GM12874 (cell line): Measurements from ENCODE around the gene ATP8B3.

ENCODE experiments used
- CTCF ChIP-seq: IDR thresholded peaks from 2 replicates; pipeline ENCODE4 v1.5.1; 2011; ENCODE audit warnings: low read depth, mild to moderate bottlenecking, control low read depth, low read length, moderate library complexity; ENCODE audit not compliant: insufficient read depth

The ATP8B3 gene

DNA sequence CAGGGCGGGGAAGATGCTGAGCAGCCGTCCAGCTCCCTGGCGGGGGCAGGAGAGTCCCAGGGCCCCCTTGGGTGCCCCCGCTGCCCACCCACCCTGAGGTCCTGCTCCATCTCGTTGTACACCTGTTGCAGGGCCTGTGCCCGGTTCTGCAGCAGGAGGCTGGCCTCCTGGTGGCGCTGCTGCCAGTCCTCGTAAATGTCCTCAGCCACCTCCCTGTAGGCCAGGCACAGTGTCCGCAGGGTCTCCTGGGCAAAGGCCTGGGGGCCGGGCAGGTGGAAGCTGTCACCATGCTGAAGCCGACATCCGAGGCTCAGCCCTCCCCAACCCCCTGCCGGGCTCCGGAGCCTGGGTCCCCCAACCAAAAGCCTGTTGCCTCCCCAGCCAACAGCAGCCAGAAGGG, 20.2 kb downstream of the ATP8B3 start:
- TF ChIP-seq CTCF, result 0 out of 2 replicates have a peak, but pooled peaks have one; percentile 2

- no peak for TF ChIP-seq CTCF
These were observed 21.9 kb downstream of the ATP8B3 start for GRCh38 chr19:1790054-1790792.

GRCh38 chr19:1789261-1790041, 22.6 kb downstream of the ATP8B3 start:
- no peak for TF ChIP-seq CTCF

GRCh38 chr19:1787116-1787515, 25.0 kb downstream of the ATP8B3 start:
- TF ChIP-seq CTCF, result no peak

- TF ChIP-seq CTCF, result no peak
These were observed 25.4 kb downstream of the ATP8B3 start for GRCh38 chr19:1786668-1787067.

DNA sequence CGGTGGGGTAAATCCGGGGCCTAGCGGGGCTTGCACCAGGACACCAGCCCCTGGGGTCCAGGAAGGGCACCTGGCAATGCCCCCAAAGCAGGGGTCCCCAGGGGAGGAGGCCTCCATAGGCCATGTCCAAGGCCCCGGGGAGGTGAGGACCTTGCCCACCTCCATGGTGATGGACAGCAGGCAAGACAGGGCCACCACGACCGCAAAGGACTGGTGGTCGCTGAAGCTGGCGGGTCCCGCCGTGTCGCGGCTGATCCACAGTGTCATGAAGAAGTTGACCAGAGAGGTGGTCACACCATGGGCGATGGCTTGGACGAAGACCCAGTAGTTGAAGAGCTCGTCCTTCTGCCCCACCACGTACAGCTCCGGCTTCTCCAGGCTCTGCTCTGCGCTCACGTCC, 26.8 kb downstream of the ATP8B3 start:
- TF ChIP-seq CTCF, result no peak

GRCh38 chr19:1783874-1784273, 28.2 kb downstream of the ATP8B3 start:
- no peak for TF ChIP-seq CTCF
